Large intestine (tissue), 12 donors: ENCODE results near the gene PARD6G. TPM values are rescaled to one million over a fixed set of nuclear protein-coding genes. Genes with fewer than 3 reads are reported as not detected.
A peak's percentile ranks its signal among the peaks of the same experiment; 100 is the strongest.
"Not testable (repeated sequence)": the region's sequence is repeated elsewhere in the genome, so short reads cannot be mapped to it uniquely, and the experiment has no call there.

Source experiments
- DNase-seq, 2 donors: peaks; one replicate each; pipeline versions ENCODE4 v3.0.0 to v3.0.0-alpha.2; 2013
- H3K27ac ChIP-seq: one replicate; pipeline ENCODE4 v1.5.1; 2013; ENCODE audit warnings: low read length
- H3K27me3 ChIP-seq: 2 replicates; pipeline ENCODE4 v1.6.1; 2013; ENCODE audit warnings: low read length; ENCODE audit not compliant: control insufficient read depth, insufficient read depth
- H3K36me3 ChIP-seq: 2 replicates; pipeline ENCODE4 v1.6.1; 2013; ENCODE audit warnings: low read length; ENCODE audit not compliant: control insufficient read depth, insufficient read depth
- H3K4me1 ChIP-seq: one replicate; pipeline ENCODE4 v1.6.1; 2013; ENCODE audit warnings: low read length; ENCODE audit not compliant: control insufficient read depth, insufficient read depth
- H3K4me3 ChIP-seq: one replicate; pipeline ENCODE4 v1.5.1; 2013; ENCODE audit warnings: low read length
- H3K9me3 ChIP-seq: one replicate; pipeline ENCODE4 v1.6.1; 2013; ENCODE audit warnings: mild to moderate bottlenecking, low read depth, low read length, moderate library complexity; ENCODE audit not compliant: control insufficient read depth
- WGBS: methylation state at CpG from one replicate; pipeline ENCODE4 v1.1.5; 2013; ENCODE audit warnings: low lambda C conversion rate; ENCODE audit not compliant: insufficient coverage; 5-methylcytosine and 5-hydroxymethylcytosine counted together
- long read RNA-seq, 11 donors: transcript quantifications; one replicate each; lab custom pipeline, GENCODE V29; 2026
- polyA plus RNA-seq: library from polyadenylated mRNA; unstranded; fragments of 120-200 nt; gene quantifications from one replicate; pipeline ENCODE4 v1.2.1, GENCODE V29; 2013

Gene PARD6G
- polyA plus RNA-seq, result 7.4 TPM
- long read RNA-seq, donor 1, partial matches to known transcripts, result 0 of 1 reads
- long read RNA-seq, donor 1, other reads (novel, unspliced or antisense), result 0 of 1 reads
- long read RNA-seq, donor 2, partial matches to known transcripts, result 0 of 1 reads
- long read RNA-seq, donor 2, other reads (novel, unspliced or antisense), result 0 of 1 reads
- long read RNA-seq, donor 3, result 0 reads
- long read RNA-seq, donor 4, result 0 reads
- long read RNA-seq, donor 5, result 0 reads
- long read RNA-seq, donor 6, partial matches to known transcripts, result 0 of 1 reads
- long read RNA-seq, donor 6, other reads (novel, unspliced or antisense), result 0 of 1 reads
- long read RNA-seq, donor 7, partial matches to known transcripts, result 0 of 1 reads
- long read RNA-seq, donor 7, other reads (novel, unspliced or antisense), result 0 of 1 reads
- long read RNA-seq, donor 8, result 0 reads
- long read RNA-seq, donor 9, result 0 reads
- long read RNA-seq, donor 10, partial matches to known transcripts, result 6 of 6 reads
- long read RNA-seq, donor 10, other reads (novel, unspliced or antisense), result 0 of 6 reads
- long read RNA-seq, donor 11, partial matches to known transcripts, result 0 of 2 reads
- long read RNA-seq, donor 11, other reads (novel, unspliced or antisense), result 0 of 2 reads

GRCh38 chr18:80247393-80247841, at the start of gene PARD6G:
Gene PARD6G (minus strand): TSS chr18:80247514. CDS start chr18:80247348, 166 bp downstream.
- DNase-seq, result peak; percentile 53 to 61
- Histone ChIP-seq H3K27ac (no peak within 1 kb of the TSS), H3K9me3 (no peaks in the 10 kb centered on the region), H3K4me1 (peaks cover 4% of the 10 kb centered on the region), H3K4me3 (peak within 1 kb of the TSS; percentile 58), H3K36me3 (no peaks in the 10 kb centered on the region), H3K27me3 (no peaks in the 10 kb centered on the region)
- no CpG with 5 or more reads among the region's 60 CpGs for WGBS

DNA sequence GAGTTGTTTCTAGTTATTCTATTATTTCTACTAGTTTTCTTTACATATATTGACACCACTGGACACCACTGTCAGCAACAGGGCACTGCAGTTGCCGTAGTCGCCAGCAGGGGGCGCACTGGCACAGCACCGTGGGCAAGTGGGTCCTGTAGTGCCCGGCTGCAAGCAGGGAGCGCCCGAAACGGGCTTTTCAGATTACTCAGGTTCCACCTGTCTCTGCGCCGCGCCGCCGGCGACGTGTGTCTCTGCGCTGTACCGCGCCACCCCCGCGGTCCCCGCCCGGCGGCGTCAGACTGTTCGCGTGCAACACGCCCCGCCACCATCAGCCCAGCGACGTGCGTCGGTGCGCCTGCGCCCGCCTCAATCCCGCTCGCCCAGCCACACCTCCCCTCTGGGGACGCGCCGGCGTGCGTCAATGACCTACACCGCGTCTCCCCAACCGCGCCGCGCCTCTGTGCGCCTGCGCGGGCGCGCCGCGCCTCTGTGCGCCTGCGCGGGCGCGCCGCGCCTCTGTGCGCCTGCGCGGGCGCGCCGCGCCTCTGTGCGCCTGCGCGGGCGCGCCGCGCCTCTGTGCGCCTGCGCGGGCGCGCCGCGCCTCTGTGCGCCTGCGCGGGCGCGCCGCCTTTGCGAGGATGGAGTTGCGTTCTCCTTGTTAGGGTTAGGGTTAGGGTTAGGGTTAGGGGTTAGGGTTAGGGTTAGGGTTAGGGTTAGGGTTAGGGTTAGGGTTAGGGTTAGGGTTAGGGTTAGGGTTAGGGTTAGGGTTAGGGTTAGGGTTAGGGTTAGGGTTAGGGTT, 15.1 kb upstream of the PARD6G start:
- peak in 1 of 2 donors; percentile 15 for DNase-seq
- H3K27ac ChIP-seq, H3K27me3 ChIP-seq, H3K4me3 ChIP-seq, H3K36me3 ChIP-seq, H3K4me1 ChIP-seq, H3K9me3 ChIP-seq: not testable (repeated sequence)
- WGBS, result no CpG with 5 or more reads among the region's 91 CpGs

GRCh38 chr18:80259610-80260009, 12.3 kb upstream of the PARD6G start:
- no CpG with 5 or more reads among the region's 4 CpGs for WGBS
- H3K9me3 ChIP-seq, result peaks cover 5% of the 10 kb centered on the region
- H3K4me1 ChIP-seq, result no peaks in the 10 kb centered on the region
- H3K4me3 ChIP-seq, result no peak overlapping the region
- H3K36me3 ChIP-seq, result no peaks in the 10 kb centered on the region
- H3K27me3 ChIP-seq, result no peaks in the 10 kb centered on the region
- no peak for DNase-seq
- no peak overlapping the region for H3K27ac ChIP-seq

GRCh38 chr18:80258640-80259039, 11.3 kb upstream of the PARD6G start:
- no peak for DNase-seq
- Histone ChIP-seq H3K9me3 (peaks cover 5% of the 10 kb centered on the region), H3K27ac (no peak overlapping the region)

DNA sequence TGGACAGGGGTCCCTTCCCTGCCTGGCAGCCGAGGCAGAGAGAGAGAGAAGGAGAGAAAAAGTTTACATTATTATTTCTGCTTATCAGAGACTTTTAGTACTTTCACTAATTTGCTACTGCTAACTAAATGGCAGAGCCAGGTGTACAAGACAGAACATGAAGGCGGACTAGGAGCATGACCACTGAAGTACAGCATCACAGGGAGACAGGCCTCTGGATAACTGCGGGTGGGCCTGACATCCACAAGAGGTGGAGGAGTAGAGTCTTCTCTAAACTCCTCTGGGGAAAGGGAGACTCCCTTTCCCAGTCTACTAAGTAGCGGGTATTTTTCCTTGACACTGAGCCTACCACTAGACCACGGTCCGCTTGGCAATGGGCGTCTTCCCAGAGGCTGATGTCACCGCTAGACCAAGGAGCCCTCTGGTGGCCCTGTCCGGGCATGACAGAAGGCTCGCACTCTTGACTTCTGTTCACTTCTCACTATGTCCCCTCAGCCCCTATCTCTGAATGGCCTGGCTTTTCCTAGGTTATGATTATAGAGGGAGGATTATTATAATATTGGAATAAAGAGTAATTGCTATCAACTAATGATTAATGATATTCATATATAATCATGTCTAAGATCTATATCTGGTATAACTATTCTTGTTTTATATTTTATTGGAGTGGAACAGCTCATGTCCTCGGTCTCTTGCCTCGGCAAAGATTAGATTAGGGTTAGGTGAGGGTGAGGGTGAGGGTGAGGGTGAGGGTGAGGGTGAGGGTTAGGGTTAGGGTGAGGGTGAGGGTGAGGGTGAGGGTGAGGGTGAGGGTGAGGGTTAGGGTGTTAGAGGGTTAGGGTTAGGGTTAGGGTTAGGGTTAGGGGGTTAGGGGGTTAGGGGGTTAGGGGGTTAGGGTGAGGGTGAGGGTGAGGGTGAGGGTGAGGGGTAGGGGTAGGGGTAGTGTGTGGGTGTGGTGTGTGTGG, 10.5 kb upstream of the PARD6G start:
- not testable (repeated sequence) for H3K4me1 ChIP-seq, H3K36me3 ChIP-seq, H3K27ac ChIP-seq, H3K4me3 ChIP-seq, H3K9me3 ChIP-seq, H3K27me3 ChIP-seq
- WGBS, result no CpG with 5 or more reads among the region's 12 CpGs
- peak in 1 of 2 donors; percentile 14 for DNase-seq

More at GRCh38 chr18:80258640-80259039, 11.3 kb upstream of the PARD6G start:
- Histone ChIP-seq H3K4me3 (no peak overlapping the region), H3K27me3 (no peaks in the 10 kb centered on the region), H3K36me3 (no peaks in the 10 kb centered on the region), H3K4me1 (no peaks in the 10 kb centered on the region)
- 40% methylated on average over 1 of the region's 3 CpGs for WGBS

- no peaks in the 10 kb centered on the region for H3K4me1 ChIP-seq
- no peaks in the 10 kb centered on the region for H3K36me3 ChIP-seq
- H3K4me3 ChIP-seq, result no peak overlapping the region
- no peak overlapping the region for H3K27ac ChIP-seq
- H3K27me3 ChIP-seq, result no peaks in the 10 kb centered on the region
- peaks cover 3% of the 10 kb centered on the region for H3K9me3 ChIP-seq
- no peak for DNase-seq
- no CpG with 5 or more reads among the region's 6 CpGs for WGBS
These were observed 7.7 kb upstream of the PARD6G start for GRCh38 chr18:80254971-80255500.

GRCh38 chr18:80253871-80254492, 6.7 kb upstream of the PARD6G start:
- Histone ChIP-seq H3K36me3 (no peaks in the 10 kb centered on the region), H3K9me3 (peaks cover 3% of the 10 kb centered on the region), H3K27me3 (no peaks in the 10 kb centered on the region), H3K4me3 (no peak overlapping the region), H3K27ac (no peak overlapping the region), H3K4me1 (no peaks in the 10 kb centered on the region)
- DNase-seq, result no peak
- WGBS, result no CpG with 5 or more reads among the region's 8 CpGs

GRCh38 chr18:80253236-80253635, 5.9 kb upstream of the PARD6G start:
- Histone ChIP-seq H3K9me3 (peaks cover 1% of the 10 kb centered on the region), H3K27me3 (no peaks in the 10 kb centered on the region), H3K4me1 (no peaks in the 10 kb centered on the region), H3K4me3 (no peak overlapping the region), H3K27ac (no peak overlapping the region), H3K36me3 (no peaks in the 10 kb centered on the region)
- WGBS, result 93% methylated on average over 2 of the region's 8 CpGs
- DNase-seq, result no peak

GRCh38 chr18:80252136-80252535, 4.8 kb upstream of the PARD6G start:
- no peak for DNase-seq
- Histone ChIP-seq H3K27me3 (no peaks in the 10 kb centered on the region), H3K27ac (no peak overlapping the region), H3K9me3 (no peaks in the 10 kb centered on the region), H3K4me3 (no peak overlapping the region), H3K4me1 (no peaks in the 10 kb centered on the region), H3K36me3 (no peaks in the 10 kb centered on the region)
- WGBS, result no CpG with 5 or more reads among the region's 6 CpGs
